ENCODE data around the gene C2orf92.

DNA sequence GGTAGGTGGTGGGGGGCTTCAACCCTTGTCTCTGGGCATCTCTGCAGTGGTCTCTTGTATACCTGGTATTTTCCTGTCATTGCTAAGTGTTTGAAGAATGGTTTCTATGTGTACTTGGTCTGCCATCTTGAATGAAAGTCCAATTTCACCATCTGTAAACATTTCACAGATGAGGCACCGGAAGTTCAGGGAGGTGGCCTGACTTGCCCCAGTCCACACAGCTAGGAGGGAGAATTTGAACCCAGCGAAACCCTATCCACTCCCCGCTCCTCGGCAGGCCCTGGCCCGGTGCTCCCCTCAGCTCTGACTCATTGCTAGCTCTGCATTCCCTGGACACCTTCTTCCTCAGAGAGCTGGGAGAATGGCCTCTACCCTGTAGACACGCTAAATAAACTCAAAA is 74.4 kb downstream of the C2orf92 start:
- TF ChIP-seq, protein P1, sequence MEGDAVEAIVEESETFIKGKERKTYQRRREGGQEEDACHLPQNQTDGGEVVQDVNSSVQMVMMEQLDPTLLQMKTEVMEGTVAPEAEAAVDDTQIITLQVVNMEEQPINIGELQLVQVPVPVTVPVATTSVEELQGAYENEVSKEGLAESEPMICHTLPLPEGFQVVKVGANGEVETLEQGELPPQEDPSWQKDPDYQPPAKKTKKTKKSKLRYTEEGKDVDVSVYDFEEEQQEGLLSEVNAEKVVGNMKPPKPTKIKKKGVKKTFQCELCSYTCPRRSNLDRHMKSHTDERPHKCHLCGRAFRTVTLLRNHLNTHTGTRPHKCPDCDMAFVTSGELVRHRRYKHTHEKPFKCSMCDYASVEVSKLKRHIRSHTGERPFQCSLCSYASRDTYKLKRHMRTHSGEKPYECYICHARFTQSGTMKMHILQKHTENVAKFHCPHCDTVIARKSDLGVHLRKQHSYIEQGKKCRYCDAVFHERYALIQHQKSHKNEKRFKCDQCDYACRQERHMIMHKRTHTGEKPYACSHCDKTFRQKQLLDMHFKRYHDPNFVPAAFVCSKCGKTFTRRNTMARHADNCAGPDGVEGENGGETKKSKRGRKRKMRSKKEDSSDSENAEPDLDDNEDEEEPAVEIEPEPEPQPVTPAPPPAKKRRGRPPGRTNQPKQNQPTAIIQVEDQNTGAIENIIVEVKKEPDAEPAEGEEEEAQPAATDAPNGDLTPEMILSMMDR (IDR thresholded peaks at IDR 0.05): no peak
- TF ChIP-seq POLR2AphosphoS5 (IDR thresholded peaks at IDR 0.05; ENCODE audit: low read depth, low read length): no peak
- no peak for TF ChIP-seq SIN3A (IDR thresholded peaks at IDR 0.05; ENCODE audit: borderline replicate concordance, insufficient read depth, low read depth, low read length)
- TF ChIP-seq TCF7L2 (IDR thresholded peaks at IDR 0.05; ENCODE audit: low read depth, low read length): no peak
